ENCODE results near the gene RAI2.
"Not testable (repeated sequence)": the region's sequence is repeated elsewhere in the genome, so short reads cannot be mapped to it uniquely, and the experiment has no call there.

Gene RAI2

GRCh38 chrX:17788439-17788838 is 72.7 kb downstream of the RAI2 start:
- DNase-seq: peak in 7 of 10 donors; percentile 22 to 90 (median 45)
- intact Hi-C loops (cut with DNase I): loop anchor here (2.0 to 5.0 kb wide), 2 partner anchors 422 to 589 kb away; no protein-coding TSS in a partner anchor

GRCh38 chrX:17787557-17787956 is 73.5 kb downstream of the RAI2 start:
- intact Hi-C loops (cut with DNase I): loop anchor here (5.0 kb wide), 1 partner anchor 590 kb away; no protein-coding TSS in a partner anchor

GRCh38 chrX:17786554-17787347 is 74.3 kb downstream of the RAI2 start:
- intact Hi-C loops (cut with DNase I): loop anchor here (5.0 kb wide), 1 partner anchor 591 kb away; no protein-coding TSS in a partner anchor
- DNase-seq: not testable (repeated sequence)

More at GRCh38 chrX:17787557-17787956, 73.5 kb downstream of the RAI2 start:
- no peak for DNase-seq

GRCh38 chrX:17779434-17779833 is 81.7 kb downstream of the RAI2 start:
- intact Hi-C loops (cut with DNase I): no loop called here
- DNase-seq: peak in 1 of 10 donors; percentile 28

- intact Hi-C loops (cut with DNase I): no loop called here
- no peak for DNase-seq
These were observed 82.1 kb downstream of the RAI2 start for GRCh38 chrX:17778997-17779396.

- intact Hi-C loops (cut with DNase I): no loop called here
- no peak for DNase-seq
These were observed 87.0 kb downstream of the RAI2 start for GRCh38 chrX:17774053-17774452.

GRCh38 chrX:17773221-17773876 is 87.7 kb downstream of the RAI2 start:
- intact Hi-C loops (cut with DNase I): no loop called here
- DNase-seq: no peak

- intact Hi-C loops (cut with DNase I): no loop called here
- DNase-seq: no peak
These were observed 91.3 kb downstream of the RAI2 start for GRCh38 chrX:17769701-17770269.

- intact Hi-C loops (cut with DNase I): no loop called here
- DNase-seq: peak in 1 of 10 donors; percentile 79
These were observed 92.1 kb downstream of the RAI2 start for GRCh38 chrX:17768997-17769396.

- intact Hi-C loops (cut with DNase I): no loop called here
- DNase-seq: no peak
These were observed 93.4 kb downstream of the RAI2 start for GRCh38 chrX:17767734-17768133.

- no peak for DNase-seq
- intact Hi-C loops (cut with DNase I): no loop called here
These were observed 101.1 kb downstream of the RAI2 start for GRCh38 chrX:17759990-17760389.

- no peak for DNase-seq
- intact Hi-C loops (cut with DNase I): no loop called here
These were observed 102.7 kb downstream of the RAI2 start for GRCh38 chrX:17758382-17758781.

GRCh38 chrX:17750436-17750835 is 110.7 kb downstream of the RAI2 start:
- no peak for DNase-seq
- intact Hi-C loops (cut with DNase I): no loop called here
